DMS114 treated with DMSO at 0.1 percent for 48 hours (cell line): ENCODE results near the gene LCLAT1.
"Not testable (repeated sequence)": the region's sequence is repeated elsewhere in the genome, so short reads cannot be mapped to it uniquely, and the experiment has no call there.

Experiments
- DNase-seq: peaks from one replicate; lab custom pipeline; 2025; ENCODE audit not compliant: unreplicated experiment; lab: John Stamatoyannopoulos, UW

Gene LCLAT1

DNA sequence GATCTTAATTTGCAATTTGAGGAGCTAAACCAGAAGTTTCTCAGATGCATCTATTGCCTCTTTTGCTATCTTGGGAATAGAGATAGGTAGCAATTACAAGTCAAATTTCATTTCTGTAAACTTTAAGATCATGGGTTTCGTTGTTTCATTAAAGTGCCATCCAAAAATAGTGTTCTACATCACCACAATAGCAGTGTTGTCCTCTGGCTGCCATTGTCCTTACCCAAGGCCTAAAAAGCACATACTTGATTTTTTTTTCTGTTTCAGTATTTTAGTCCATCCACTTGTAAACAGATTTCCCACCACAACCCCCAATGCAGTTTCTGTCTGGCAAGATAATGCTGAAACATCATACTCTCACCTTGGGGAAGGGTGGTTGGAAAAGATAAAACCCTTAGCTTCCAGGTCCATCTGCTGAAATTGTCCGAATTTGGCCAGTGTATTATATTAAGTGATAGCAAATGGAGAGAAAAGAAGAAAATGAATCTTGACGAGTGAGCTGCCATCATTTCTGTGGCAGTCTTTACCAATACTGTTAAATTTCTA is 136.2 kb downstream of the LCLAT1 start:
- no peak for DNase-seq

DNA sequence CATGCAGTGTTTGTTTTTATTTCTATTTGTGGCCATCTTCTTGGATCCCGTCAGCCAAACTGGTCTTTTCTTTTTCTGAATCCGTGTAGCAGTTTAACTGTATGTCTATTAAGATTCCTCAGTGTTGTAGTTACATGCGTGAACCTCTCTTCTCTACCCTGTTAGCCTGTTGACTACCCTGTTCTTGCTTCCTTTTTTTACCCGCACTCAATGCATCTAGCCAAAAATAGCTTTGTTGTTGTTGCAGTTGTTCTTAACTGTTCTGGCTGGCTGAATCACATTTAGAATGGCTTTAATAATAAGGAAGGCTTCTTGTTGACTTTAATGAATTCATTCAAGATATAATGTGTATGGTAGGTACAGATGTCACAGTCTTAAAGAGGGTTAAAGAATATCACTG is 137.1 kb downstream of the LCLAT1 start:
- DNase-seq, result no peak

DNA sequence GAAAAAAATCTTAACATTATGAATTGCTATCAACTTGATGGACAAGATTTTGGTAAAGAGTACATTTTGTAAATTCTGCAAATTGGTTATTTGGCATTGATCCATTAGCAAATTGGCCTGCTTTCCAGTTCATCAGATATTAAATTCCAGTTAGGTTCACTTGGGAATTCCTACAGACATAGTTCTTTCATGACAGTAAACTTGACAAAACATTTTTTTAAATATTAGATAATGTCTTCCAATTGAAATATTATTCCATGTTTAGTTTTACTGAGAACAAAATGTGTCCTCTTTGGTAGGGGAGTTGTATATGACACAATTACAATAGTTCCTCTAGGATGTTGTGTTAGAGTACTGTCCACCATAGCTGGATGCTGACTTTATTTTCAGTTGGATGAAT is 141.9 kb downstream of the LCLAT1 start:
- DNase-seq, result no peak

DNA sequence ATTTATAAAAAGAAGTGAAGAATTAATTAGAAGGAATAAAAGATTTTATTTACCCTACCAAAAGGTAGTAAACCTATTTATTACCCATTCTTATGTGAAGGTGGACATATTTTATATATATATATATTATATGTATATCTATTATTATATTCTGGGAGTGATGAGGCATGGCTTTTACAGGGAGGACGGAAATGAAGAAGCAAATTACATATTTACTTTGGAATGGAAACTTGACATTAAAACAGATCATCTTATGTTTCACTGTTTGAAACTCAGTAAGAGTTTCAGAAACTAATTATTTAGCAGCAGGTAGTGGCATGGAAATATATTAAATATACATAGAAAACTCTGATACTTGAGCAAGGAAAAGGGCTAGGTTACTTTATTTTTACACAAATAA is 143.4 kb downstream of the LCLAT1 start:
- DNase-seq, result no peak

DNA sequence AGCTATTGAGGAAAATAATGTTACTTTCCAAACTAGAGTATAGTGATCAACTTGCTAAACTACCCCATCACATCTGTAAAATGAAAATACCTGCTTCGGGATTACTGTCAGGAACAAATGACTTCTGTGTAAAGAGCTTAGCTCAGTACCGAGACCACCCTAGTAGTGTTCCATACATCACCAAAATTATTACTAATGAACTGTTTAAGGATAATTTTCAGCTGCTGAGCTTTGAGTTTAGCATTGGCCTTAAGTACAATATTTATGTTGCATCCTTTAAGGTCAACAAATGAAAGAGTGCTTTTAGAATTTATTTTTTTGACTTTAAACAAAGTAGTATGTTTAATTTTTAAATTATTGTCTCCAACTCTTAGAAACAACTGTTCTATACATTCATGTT is 144.1 kb downstream of the LCLAT1 start:
- no peak for DNase-seq

DNA sequence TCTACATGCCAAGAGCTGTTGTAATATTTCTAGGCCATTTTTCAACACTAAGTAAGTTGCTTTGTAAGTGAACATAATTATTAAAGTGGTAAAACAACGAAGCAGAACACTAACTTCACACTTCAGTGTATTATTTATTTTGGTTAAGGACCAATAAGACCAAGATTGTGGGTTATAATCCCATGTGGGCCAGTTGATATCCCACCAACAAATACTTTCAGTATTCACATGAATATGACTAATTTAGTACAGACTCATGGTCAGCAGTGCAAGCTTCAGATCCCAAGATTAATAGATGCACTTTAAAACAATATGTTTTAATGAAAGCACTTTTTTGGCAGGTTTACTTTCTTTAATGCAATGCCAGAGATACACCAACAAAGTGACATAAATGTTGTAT is 154.3 kb downstream of the LCLAT1 start:
- DNase-seq, result no peak

DNA sequence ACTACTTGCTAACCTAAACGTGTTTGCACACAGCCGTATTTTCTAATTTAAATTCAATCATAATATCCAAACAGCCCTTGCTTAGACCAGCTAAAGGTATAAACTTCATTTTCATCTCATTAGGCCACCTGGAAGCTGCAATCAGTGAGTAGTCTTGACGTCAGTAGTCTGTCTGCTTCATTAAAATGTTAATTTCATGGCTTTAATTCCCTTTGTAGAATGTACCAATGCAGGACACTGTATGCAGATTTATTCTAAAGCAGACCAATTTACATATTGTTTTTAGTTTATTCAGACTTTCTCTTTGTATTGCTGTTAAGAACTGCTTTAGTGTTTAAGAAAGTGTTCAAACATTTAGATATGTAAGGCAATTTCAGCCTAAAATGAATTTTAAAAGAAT is 158.2 kb downstream of the LCLAT1 start:
- DNase-seq, result no peak

DNA sequence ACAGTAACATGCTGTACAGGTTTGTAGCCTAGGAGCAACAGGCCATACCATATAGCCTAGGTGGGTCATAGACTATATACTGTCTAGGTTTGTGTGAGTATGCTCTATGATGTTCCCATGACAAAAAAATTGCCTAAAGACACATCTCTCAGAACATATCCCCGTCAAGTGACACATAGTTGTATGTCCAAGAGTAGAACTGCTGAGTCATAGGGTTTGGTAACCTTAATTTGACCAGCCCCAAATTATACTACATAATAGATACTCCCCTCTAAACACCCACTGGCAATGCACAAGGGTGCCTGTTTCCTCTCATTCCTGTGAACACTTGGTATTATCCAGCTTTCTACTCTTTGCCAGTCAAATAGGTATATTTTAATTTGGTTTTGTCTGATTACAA is 161.6 kb downstream of the LCLAT1 start:
- DNase-seq, result no peak

DNA sequence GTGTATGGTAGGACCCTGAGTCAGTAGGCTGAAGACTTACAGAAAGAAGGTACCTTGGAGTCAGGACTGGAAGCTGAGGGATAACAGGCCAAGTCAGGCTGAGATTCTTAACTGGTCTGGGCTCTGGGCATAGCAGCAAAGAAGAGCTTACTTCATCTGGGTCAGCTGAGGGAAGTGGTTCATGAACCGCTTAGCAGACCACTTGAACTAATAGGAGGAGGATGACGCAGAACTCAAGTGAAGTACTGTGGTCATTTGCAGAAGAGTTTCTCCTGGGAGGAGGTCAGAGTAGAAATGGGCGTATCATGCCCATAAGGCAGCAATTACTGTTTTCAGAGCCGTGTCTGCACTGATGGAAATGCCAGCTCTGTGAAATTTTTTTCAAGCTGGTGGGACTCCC is 164.5 kb downstream of the LCLAT1 start:
- no peak for DNase-seq

DNA sequence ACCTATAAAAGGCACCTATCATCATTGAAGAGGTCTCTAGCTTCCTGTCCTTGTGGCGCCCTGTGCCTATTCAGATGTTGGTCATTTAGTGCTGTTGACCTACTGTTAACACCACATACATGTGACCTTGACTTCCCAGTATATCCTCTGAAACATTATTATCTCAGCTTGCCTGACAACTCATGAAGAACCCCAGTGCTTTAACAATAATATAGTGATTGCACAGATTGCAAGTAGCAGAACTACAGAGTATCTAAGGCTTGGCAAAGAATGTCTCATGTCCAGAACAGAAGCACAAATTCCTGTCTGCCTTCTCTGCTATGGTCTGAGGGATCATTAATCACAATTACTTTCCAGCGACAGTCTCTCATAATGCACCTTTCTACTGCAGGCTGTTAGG is 165.3 kb downstream of the LCLAT1 start:
- DNase-seq, result no peak

DNA sequence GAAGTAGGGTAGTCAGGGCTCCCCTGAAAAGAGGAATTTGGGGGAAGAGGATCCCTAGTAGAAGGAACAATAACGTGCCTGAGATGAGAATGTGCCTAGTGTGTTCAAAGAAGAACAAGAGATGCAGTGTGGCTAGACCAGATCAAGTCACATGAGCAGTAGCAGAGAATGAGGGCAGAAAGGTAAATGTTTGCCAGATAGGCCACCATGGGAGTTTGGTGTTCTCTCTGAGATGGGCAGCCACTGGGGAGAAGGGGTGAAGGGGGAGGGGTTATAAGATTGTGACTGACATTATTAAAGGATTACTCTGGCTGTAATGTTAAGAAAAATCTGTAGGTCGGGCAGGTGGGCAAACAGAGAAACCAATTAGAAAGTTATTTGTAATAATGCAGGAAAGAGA is 166.0 kb downstream of the LCLAT1 start:
- no peak for DNase-seq

DNA sequence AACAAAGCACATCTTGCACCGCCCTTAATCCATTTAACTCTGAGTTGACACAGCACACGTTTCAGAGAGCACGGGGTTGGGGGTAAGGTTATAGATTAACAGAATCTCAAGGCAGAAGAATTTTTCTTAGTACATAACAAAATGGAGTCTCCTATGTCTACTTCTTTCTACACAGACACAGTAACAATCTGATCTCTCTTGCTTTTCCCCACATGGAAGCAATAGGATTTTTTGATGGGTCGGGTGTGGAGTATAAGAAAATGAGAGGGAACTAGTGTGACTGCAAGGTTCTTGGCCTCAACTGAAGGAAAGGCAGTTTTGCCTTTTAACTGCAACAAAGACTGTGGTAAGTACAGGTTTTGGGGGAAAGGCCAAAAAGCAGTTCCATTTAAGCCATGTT is 167.2 kb downstream of the LCLAT1 start:
- not testable (repeated sequence) for DNase-seq

DNA sequence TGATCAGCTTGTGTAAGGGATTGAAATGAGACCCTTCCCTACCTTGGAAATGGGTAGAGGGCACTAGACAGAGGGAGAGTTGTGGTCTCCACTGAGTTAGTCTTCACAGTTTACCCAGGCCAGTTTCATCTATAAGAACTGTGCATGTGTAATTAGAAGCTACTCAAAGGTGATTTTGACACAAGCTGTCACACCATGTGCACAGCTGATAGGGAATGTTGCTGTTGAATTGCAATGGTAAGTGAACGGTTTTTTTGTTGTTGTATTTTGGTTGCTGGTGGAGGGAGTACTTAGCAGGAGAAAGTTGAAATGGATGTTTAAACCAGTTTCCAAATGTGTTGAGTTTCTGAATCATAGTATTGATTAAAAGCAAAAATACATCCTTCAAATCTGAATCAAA is 168.9 kb downstream of the LCLAT1 start:
- DNase-seq, result no peak

DNA sequence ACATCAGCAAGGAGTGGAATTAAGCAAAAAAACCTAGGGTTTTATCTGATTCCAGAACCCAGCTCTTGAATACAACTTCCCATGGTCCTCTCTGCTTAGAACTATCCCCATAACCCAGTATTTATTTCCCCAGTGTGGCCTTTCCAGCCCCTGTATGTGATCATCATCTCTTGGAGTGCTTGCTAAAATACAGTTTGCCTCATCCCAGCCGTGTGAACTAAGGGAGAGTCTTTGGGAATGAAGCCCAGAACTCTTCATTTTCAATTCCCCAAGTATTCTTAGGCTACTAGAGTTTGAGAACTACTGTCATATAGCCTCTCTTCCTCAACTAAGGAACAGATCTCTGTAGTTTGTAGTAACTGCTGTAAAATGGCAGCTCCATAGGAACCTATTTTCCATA is 173.1 kb downstream of the LCLAT1 start:
- no peak for DNase-seq

DNA sequence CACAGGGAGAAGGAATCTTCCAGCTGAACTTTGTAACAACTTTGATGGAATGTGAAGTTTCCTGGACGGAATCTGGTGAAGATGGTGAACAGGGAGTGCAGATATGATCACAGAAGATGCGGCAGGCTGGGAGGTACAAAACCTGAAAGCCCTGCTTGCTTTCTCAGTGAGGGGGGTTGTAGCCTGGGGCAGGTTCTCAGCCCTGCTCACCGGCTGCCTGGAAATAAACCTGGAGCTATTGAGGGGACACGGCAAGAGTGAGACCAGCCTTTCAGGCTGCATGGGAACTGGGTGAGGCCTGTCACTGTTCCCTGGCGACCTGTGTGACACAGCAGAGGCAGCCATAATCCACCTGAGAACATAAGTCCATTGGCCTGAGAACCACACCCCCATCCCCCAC is 174.8 kb downstream of the LCLAT1 start:
- no peak for DNase-seq

DNA sequence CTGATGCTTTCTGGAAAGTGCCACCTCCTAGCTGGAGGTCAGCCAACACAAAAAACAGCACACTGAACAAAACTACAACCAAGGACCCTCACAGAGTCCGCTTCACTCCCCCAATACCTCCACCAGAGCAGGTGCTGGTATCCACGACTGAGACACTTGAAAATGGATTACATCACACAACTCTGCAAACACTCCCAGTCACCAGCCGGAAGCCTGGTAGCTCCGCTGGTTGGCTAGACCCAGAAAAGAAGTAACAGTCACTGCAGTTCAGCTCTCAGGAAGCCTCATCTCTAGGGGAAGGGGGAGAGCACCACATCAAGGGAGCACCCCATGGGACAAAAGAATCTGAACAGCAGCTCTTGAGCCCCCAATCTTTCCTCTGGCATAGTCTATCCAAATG is 175.4 kb downstream of the LCLAT1 start:
- DNase-seq, result no peak

DNA sequence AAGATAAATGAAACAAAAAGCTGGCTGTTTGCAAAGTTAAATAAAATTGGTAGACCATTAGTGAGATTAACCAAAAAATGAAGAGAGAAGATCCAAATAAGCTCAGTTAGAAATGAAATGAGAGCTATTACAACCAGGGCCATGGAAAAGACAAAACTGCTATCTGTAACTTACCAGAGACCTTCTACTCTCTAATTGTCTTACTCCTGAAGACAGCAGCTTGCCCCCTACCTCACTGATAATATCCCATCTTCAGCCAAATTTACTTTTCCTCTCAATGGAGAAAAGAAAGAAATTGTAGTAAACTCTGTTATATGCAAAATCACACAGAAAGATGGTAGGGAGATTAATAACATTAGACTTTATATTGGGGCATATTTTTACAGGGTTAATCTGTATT is 178.2 kb downstream of the LCLAT1 start:
- DNase-seq, result no peak

DNA sequence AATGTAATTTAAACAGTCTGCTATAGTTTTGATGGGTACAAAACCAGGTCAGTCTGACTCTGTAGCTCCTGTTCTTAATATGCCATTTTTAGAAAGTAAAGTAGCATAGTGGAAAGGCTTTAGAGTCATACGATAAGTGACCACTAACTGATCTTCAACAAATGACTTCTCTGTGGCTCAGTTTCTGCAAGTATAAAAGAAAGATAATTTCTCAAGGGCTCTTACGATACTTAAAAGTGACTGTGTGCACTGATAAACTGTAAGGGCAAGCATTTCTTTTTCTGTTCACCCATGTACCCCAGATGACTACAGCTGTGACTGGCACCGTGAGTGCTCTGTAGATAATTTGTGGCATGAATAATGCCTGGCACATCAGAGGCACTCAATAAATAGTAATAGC is 178.7 kb downstream of the LCLAT1 start:
- DNase-seq, result no peak

DNA sequence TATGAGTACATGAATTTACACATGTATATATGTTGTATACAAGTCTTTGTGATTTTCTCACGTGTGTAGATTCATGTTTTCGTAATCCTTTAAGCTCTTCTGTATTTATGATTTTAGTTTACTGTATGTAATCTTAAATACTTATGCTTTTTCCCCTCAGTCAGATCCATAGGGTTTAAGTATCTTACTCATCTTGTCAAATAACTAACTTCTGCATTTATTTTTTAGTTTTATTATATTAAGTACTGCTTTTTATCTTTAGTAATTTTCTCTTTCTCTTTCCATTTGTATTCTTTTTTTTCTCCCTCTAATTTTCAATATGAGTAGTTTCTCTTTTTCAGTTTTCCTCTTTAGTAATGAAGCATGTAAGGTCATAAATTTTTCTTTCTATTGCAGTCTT is 179.4 kb downstream of the LCLAT1 start:
- DNase-seq, result no peak

DNA sequence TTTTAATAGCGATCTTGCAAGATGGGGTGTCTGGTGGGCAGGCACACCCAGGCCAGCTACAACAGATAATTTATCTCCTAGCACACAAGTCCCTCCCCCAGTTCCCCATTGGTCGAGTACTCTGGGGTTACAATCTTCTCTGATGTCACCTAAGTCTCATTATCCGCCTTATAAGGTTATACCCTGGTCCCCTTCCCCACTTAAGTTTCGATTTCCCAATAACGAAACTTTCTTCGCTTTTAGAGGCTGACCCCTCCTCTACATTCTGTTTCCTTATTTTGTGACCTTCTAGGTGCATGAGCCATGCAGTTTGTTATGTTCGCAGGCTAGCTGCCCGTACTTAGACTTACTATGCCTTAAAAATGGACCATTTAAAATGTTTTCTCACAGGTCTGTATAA is 180.1 kb downstream of the LCLAT1 start:
- no peak for DNase-seq

DNA sequence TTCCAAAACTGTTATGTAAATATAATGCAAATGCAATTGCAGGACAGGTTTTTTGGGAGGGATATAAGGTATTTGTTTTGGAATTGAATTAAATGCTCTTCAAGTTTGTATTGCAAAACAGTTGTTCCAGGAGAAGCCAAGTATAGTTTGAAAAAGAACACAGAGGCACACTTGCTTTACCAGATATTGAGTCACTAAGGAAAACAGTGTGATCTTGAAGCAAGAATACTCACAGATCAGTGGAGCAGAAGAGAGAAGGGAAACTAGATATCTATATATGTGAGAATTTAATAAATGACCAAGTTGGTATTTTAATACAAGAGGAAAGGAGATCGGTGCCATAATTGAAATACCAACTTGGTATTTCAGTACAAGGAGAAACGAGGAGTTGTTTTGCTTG is 181.3 kb downstream of the LCLAT1 start:
- DNase-seq, result no peak

DNA sequence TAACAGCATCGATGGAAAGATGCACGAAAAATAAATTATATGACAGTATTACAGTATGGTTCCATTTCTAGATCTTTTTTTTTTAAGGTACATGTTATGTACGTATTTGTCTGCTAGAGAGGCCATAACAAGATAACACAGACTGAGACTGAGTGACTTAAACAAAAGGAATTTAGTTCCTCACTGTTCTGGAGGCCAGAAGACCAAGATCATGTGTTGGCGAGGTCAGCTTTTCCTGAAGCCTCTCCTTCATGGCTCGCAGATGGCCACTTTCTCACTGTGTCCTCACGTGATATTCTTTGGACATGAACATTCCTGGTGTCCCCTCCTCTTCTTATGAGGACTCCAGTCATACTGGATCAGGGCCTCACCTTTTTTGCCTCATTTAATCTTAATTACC is 182.8 kb downstream of the LCLAT1 start:
- no peak for DNase-seq

DNA sequence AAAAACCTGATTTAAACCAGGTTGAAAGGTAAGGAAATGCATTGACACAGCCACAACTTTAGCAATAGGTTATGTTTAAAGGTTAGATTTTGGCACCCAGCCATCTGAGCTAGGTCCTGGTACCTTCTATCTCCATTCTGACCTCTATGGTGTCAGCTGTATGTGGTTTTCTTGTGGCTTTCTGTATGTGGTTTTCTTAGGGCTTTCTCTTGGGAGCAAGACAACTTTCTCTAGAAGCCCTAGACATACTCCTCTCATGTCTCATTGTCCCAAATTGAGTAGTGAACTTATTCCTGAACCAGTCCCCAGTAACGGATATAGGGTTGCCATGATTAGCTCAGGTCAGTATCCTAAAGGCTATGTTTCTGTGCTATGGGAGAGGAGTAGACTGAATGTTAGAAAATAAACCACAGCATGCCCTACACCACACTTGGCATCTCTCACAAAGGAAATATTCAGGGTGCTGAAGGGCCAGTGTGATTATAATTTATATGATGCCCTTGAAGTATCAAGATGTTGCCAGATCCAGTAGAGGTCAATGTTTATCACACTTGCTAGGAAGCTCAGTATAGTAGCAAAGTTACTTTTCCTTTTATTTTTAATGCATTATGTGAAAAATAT is 184.1 kb downstream of the LCLAT1 start:
- DNase-seq, result no peak

DNA sequence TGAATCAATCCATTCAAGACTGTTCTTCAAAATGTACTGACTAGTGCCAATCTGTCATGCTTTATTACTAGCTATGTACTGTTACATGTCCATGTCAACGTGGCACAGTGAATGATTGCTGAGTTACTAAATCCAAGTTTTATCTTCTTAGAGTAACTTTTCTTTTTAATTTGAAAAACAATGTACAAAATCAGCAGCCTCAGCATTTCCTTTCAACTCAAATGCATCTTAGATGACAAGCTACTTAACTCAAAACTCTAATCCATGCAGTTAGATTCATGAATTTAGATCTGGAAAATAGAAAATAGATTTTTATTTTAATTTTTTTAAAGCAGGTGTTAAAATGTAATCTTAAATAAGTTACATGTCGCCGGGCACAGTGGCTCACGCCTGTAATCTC is 186.0 kb downstream of the LCLAT1 start:
- no peak for DNase-seq
